ENCODE measurements around the gene ZNF605.
"Not testable (repeated sequence)": the region's sequence is repeated elsewhere in the genome, so short reads cannot be mapped to it uniquely, and the experiment has no call there.

Gene ZNF605

GRCh38 chr12:132949936-132950837 lies 5.9 kb downstream of the ZNF605 start:
- no peak for DNase-seq

- no peak for DNase-seq
These were observed 7.7 kb downstream of the ZNF605 start for GRCh38 chr12:132948146-132949066.

- no peak for DNase-seq
These were observed 9.8 kb downstream of the ZNF605 start for GRCh38 chr12:132946246-132946820.

GRCh38 chr12:132945806-132946205 lies 10.3 kb downstream of the ZNF605 start:
- DNase-seq: no peak

GRCh38 chr12:132942611-132943010 lies 13.5 kb downstream of the ZNF605 start:
- DNase-seq: no peak

- no peak for DNase-seq
These were observed 14.7 kb downstream of the ZNF605 start for GRCh38 chr12:132941336-132941954.

- DNase-seq: no peak
These were observed 15.9 kb downstream of the ZNF605 start for GRCh38 chr12:132940071-132940719.

- not testable (repeated sequence) for DNase-seq
These were observed 17.3 kb downstream of the ZNF605 start for GRCh38 chr12:132938807-132939206.

- DNase-seq: no peak
These were observed 18.6 kb downstream of the ZNF605 start for GRCh38 chr12:132937476-132937875.

- not testable (repeated sequence) for DNase-seq
These were observed 19.2 kb downstream of the ZNF605 start for GRCh38 chr12:132936921-132937320.

- no peak for DNase-seq
These were observed 19.9 kb downstream of the ZNF605 start for GRCh38 chr12:132936163-132936562.

GRCh38 chr12:132926415-132926833 lies 29.7 kb downstream of the ZNF605 start:
- DNase-seq: no peak

- DNase-seq: no peak
These were observed 30.3 kb downstream of the ZNF605 start for GRCh38 chr12:132925597-132926414.

- DNase-seq: no peak
These were observed 31.8 kb downstream of the ZNF605 start for GRCh38 chr12:132924356-132924755.

- no peak for DNase-seq
These were observed 32.7 kb downstream of the ZNF605 start for GRCh38 chr12:132923356-132923909.

GRCh38 chr12:132922676-132923075 lies 33.4 kb downstream of the ZNF605 start:
- DNase-seq: no peak

GRCh38 chr12:132921685-132922084 lies 34.4 kb downstream of the ZNF605 start:
- no peak for DNase-seq

- DNase-seq: no peak
These were observed 37.4 kb downstream of the ZNF605 start for GRCh38 chr12:132918680-132919079.

- peak in 1 of 56 donors; percentile 83 for DNase-seq
These were observed 47.1 kb downstream of the ZNF605 start for GRCh38 chr12:132909030-132909368.
